A673 (cell line): ENCODE results near the gene VTA1.

Experiments
- CTCF ChIP-seq: fragments of 300-800, 200-600 bp; sonication (generic); conservative IDR thresholded peaks from 2 replicates; pipeline ENCODE4 v1.5.1; 2017; ENCODE audit warnings: low read depth, mild to moderate bottlenecking, antibody characterized with exemption, low read length, moderate library complexity, mixed read lengths
- EZH2 ChIP-seq: fragments of 200-600 bp; sonication (generic); IDR thresholded peaks from 2 replicates; pipeline ENCODE4 v1.6.1; 2017; ENCODE audit warnings: borderline replicate concordance, low read depth, mild to moderate bottlenecking, mixed read lengths, antibody characterized with exemption, low read length; ENCODE audit not compliant: poor library complexity, severe bottlenecking

DNA sequence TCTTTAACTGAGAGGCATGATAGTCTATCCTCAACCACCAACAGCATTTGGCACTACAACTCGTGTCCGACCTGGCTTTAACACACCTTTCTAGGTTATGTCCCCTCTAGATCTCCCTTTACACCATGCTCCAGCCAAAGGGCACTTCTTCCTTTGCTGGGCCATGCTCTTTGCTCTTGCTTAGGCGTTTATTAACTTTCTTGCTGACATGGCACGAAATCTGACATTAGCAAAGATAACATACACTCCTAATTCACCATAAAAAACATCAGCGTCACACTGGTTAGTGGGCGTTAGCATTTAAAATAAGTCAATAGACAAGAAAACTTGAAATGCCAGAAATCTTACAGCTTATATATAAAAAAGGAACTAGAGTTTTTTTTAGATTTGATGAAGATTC is 107.5 kb downstream of the VTA1 start:
- no peak for TF ChIP-seq CTCF
- TF ChIP-seq EZH2 = no peak
